H9 (cell line): ENCODE measurements around the gene SRSF12. TPM values are rescaled to one million over a fixed set of nuclear protein-coding genes. Genes with fewer than 3 reads are reported as not detected.

Experiments
- DNase-seq: peaks from one replicate; pipeline ENCODE4 v3.0.0-alpha.2; 2017
- H2AFZ ChIP-seq: one replicate; pipeline ENCODE4 v1.6.1; 2013; ENCODE audit warnings: mild to moderate bottlenecking, low read length, control low read depth, moderate library complexity
- H2AK5ac ChIP-seq: 2 replicates; pipeline ENCODE4 v1.6.1; 2013; ENCODE audit warnings: low read length, control low read depth, mixed read lengths; ENCODE audit not compliant: insufficient read length
- H2BK120ac ChIP-seq: one replicate; pipeline ENCODE4 v1.6.1; 2013; ENCODE audit warnings: low read depth, mild to moderate bottlenecking, low read length, control low read depth, inconsistent platforms; ENCODE audit not compliant: poor library complexity, severe bottlenecking
- H2BK12ac ChIP-seq: 2 replicates; pipeline ENCODE4 v1.6.1; 2013; ENCODE audit warnings: low read length, control low read depth, mixed read lengths, low read depth; ENCODE audit not compliant: insufficient read length
- H2BK15ac ChIP-seq: 2 replicates; pipeline ENCODE4 v1.6.1; 2013; ENCODE audit warnings: low read depth, low read length, control low read depth
- H2BK20ac ChIP-seq: one replicate; pipeline ENCODE4 v1.6.1; 2013; ENCODE audit warnings: low read depth, mild to moderate bottlenecking, low read length, control low read depth, inconsistent platforms; ENCODE audit not compliant: poor library complexity, severe bottlenecking
- H2BK5ac ChIP-seq: 2 replicates; pipeline ENCODE4 v1.6.1; 2013; ENCODE audit warnings: low read length, control low read depth, mixed read lengths; ENCODE audit not compliant: insufficient read length
- H3K14ac ChIP-seq: 2 replicates; pipeline ENCODE4 v1.6.1; 2013; ENCODE audit warnings: low read length, control low read depth; ENCODE audit not compliant: insufficient read depth
- H3K18ac ChIP-seq: 2 replicates; pipeline ENCODE4 v1.6.1; 2013; ENCODE audit warnings: low read depth, mild to moderate bottlenecking, mixed read lengths, low read length, control low read depth; ENCODE audit not compliant: insufficient read length
- H3K23ac ChIP-seq: 2 replicates; pipeline ENCODE4 v1.6.1; 2013; ENCODE audit warnings: low read length, control low read depth, mixed read lengths, low read depth; ENCODE audit not compliant: insufficient read length
- H3K23me2 ChIP-seq: 2 replicates; pipeline ENCODE4 v1.6.1; 2013; ENCODE audit warnings: low read depth, mild to moderate bottlenecking, mixed read lengths, low read length, control low read depth; ENCODE audit not compliant: insufficient read length, poor library complexity, severe bottlenecking
- H3K27ac ChIP-seq: 2 replicates; pipeline ENCODE4 v1.5.1; 2013; ENCODE audit warnings: low read length, control low read depth, mixed read lengths, low read depth; ENCODE audit not compliant: insufficient read length
- H3K27me3 ChIP-seq: 2 replicates; pipeline ENCODE4 v1.6.1; 2013; ENCODE audit warnings: low read length, control low read depth, inconsistent platforms; ENCODE audit not compliant: insufficient read depth
- H3K4ac ChIP-seq: 2 replicates; pipeline ENCODE4 v1.6.1; 2013; ENCODE audit warnings: low read depth, mild to moderate bottlenecking, control low read depth, inconsistent platforms, low read length, moderate library complexity
- H3K4me1 ChIP-seq: 2 replicates; pipeline ENCODE4 v1.6.1; 2013; ENCODE audit warnings: low read length, control low read depth, inconsistent platforms; ENCODE audit not compliant: insufficient read depth
- H3K4me2 ChIP-seq: 2 replicates; pipeline ENCODE4 v1.6.1; 2013; ENCODE audit warnings: low read length, control low read depth, mixed read lengths; ENCODE audit not compliant: insufficient read length, insufficient read depth
- H3K56ac ChIP-seq: 2 replicates; pipeline ENCODE4 v1.6.1; 2013; ENCODE audit warnings: low read depth, mild to moderate bottlenecking, mixed read lengths, low read length, control low read depth; ENCODE audit not compliant: insufficient read length
- H3K79me1 ChIP-seq: 2 replicates; pipeline ENCODE4 v1.6.1; 2013; ENCODE audit warnings: low read depth, mild to moderate bottlenecking, moderate library complexity, low read length, control low read depth, inconsistent platforms; ENCODE audit not compliant: insufficient read depth, poor library complexity, severe bottlenecking
- H3K79me2 ChIP-seq: 2 replicates; pipeline ENCODE4 v1.6.1; 2013; ENCODE audit warnings: low read length, control low read depth, inconsistent platforms; ENCODE audit not compliant: insufficient read depth
- H3K9ac ChIP-seq: 2 replicates; pipeline ENCODE4 v1.6.1; 2013; ENCODE audit warnings: low read length, control low read depth, mixed read lengths; ENCODE audit not compliant: insufficient read length; ENCODE audit errors: extremely low read depth
- H3K9me3 ChIP-seq: one replicate; pipeline ENCODE4 v1.6.1; 2013; ENCODE audit warnings: low read depth, low read length, inconsistent platforms; ENCODE audit not compliant: control insufficient read depth
- H3T11ph ChIP-seq: one replicate; pipeline ENCODE4 v1.6.1; 2013; ENCODE audit warnings: mild to moderate bottlenecking, low read length, control low read depth, inconsistent platforms
- H4K20me1 ChIP-seq: one replicate; pipeline ENCODE4 v1.6.1; 2013; ENCODE audit not compliant: control insufficient read depth, insufficient read length, insufficient read depth
- H4K5ac ChIP-seq: 2 replicates; pipeline ENCODE4 v1.6.1; 2013; ENCODE audit warnings: low read depth, mild to moderate bottlenecking, mixed read lengths, low read length, control low read depth; ENCODE audit not compliant: insufficient read length
- H4K8ac ChIP-seq: replicated peaks from 2 replicates; pipeline ENCODE4 v1.6.1; 2013; ENCODE audit warnings: low read length, control low read depth, mixed read lengths, low read depth; ENCODE audit not compliant: insufficient read length
- H4K91ac ChIP-seq: 2 replicates; pipeline ENCODE4 v1.6.1; 2013; ENCODE audit warnings: low read depth, mild to moderate bottlenecking, moderate library complexity, mixed read lengths, low read length, control low read depth; ENCODE audit not compliant: insufficient read length
- H3K27ac Mint-ChIP-seq, 3 experiments: 2 replicates in 2 of 3; 3 replicates in 1 of 3; pipeline ENCODE4 v1.8.0; 2020 to 2021; ENCODE audit warnings: mixed read lengths in 3 of 3, mild to moderate bottlenecking in 1 of 3, moderate library complexity in 1 of 3
- H3K27me3 Mint-ChIP-seq: 2 replicates; pipeline ENCODE4 v1.8.0; 2021; ENCODE audit warnings: low read depth, mild to moderate bottlenecking, moderate library complexity, mixed read lengths
- H3K36me3 Mint-ChIP-seq, 3 experiments: 2 replicates in 2 of 3; 3 replicates in 1 of 3; pipeline ENCODE4 v1.8.0; 2020 to 2021; ENCODE audit warnings: low read depth in 3 of 3, mixed read lengths in 3 of 3; ENCODE audit not compliant: insufficient read depth in 1 of 3
- H3K4me1 Mint-ChIP-seq, 2 experiments: 2 replicates each; pipeline ENCODE4 v1.8.0; 2020; ENCODE audit warnings: mixed read lengths in 2 of 2
- H3K4me3 Mint-ChIP-seq, 2 experiments: 2 replicates in 1 of 2; 3 replicates in 1 of 2; pipeline ENCODE4 v1.8.0; 2020 to 2021; ENCODE audit warnings: mild to moderate bottlenecking in 2 of 2, mixed read lengths in 2 of 2, moderate library complexity in 1 of 2
- H3K9me3 Mint-ChIP-seq, 2 experiments: 2 replicates in 1 of 2; 3 replicates in 1 of 2; pipeline ENCODE4 v1.8.0; 2020; ENCODE audit warnings: mild to moderate bottlenecking in 2 of 2, mixed read lengths in 2 of 2, moderate library complexity in 1 of 2
- CTCF ChIP-seq: fragments of 200-600 bp; sonication (generic); conservative IDR thresholded peaks from 3 replicates; pipeline ENCODE4 v1.8.0; 2021; ENCODE audit warnings: antibody characterized with exemption, mild to moderate bottlenecking
- WGBS: extraction: QIAGEN DNeasy Blood & Tissue Kit; methylation state at CpG from one replicate; pipeline ENCODE4 v1.1.7; 2013; ENCODE audit warnings: missing lambda C conversion rate, low lambda C conversion rate, mixed read lengths; ENCODE audit not compliant: insufficient read length; ENCODE audit errors: extremely low coverage; 5-methylcytosine and 5-hydroxymethylcytosine counted together
- total RNA-seq: library from RNA; stranded (reverse); gene quantifications from 2 replicates; pipeline ENCODE4 v1.2.1, GENCODE V29; 2021

SRSF12 gene
- total RNA-seq, 1 experiment from 2014 or later, result 7.6 TPM

DNA sequence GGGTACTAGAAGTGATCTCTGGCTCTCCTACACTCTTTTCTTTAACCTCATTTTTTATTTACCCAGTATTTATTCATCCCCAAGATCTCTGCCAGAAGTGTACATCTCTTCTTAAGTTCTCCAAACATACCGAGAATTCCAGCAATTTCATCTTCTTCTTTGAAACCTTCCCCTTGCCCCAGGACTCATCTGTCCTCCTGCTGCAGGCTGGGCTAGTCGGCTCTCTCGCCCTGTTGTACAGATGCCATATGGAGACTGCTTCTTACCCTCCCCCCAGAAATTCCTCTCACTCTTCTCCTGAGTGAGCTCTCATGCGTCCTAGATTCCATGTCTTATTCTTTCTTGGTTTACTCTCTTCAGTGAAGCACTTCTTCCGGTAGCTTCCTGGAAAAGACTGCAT is 59.2 kb downstream of the SRSF12 start:
- Mint-ChIP-seq H3K36me3 (no peaks in the 10 kb centered on the region), H3K4me1 (peaks cover 11 to 12% of the 10 kb centered on the region in 2 experiments), H3K27me3 (no peaks in the 10 kb centered on the region; the same call in 1 of the 2 replicates), H3K27ac (no peak overlapping the region), H3K4me3 (no peak overlapping the region), H3K9me3 (no peaks in the 10 kb centered on the region; a peak in 1 of 5 replicates)
- Histone ChIP-seq H3K4me2 (no peak overlapping the region), H2BK15ac (no peak overlapping the region), H2AK5ac (no peak overlapping the region), H3K9me3 (no peaks in the 10 kb centered on the region), H2BK120ac (no peak overlapping the region), H2BK20ac (no peak overlapping the region), H4K20me1 (no peaks in the 10 kb centered on the region), H3K27ac (no peak overlapping the region), H3K79me2 (no peaks in the 10 kb centered on the region), H3K23ac (no peak overlapping the region), H3K79me1 (no peaks in the 10 kb centered on the region), H3T11ph (no peak overlapping the region), H2BK5ac (no peak overlapping the region), H3K23me2 (no peaks in the 10 kb centered on the region), H2BK12ac (no peak overlapping the region), H2AFZ (no peak overlapping the region), H3K9ac (no peak overlapping the region), H4K8ac (no peak overlapping the region), H4K5ac (no peak overlapping the region), H3K4me1 (no peaks in the 10 kb centered on the region), H3K18ac (no peak overlapping the region), H3K4ac (no peak overlapping the region), H3K14ac (no peak overlapping the region), H3K56ac (no peak overlapping the region), H4K91ac (no peak overlapping the region), H3K27me3 (no peaks in the 10 kb centered on the region)
- TF ChIP-seq CTCF, result no peak
- DNase-seq, result no peak
- no CpG with 5 or more reads among the region's 5 CpGs for WGBS
